Measurements from ENCODE around the gene MTCH1. TPM values are rescaled to one million over a fixed set of nuclear protein-coding genes. Genes with fewer than 3 reads are reported as not detected.

MTCH1 gene
- total and polyA plus RNA-seq, 2 of the 4 experiments (the other 2 are of a cell fraction): 215 to 263 TPM

- POLR2A ChIA-PET (ENCODE audit: unreplicated experiment): no interaction called here
- dilution Hi-C loops (cut with HindIII; ENCODE audit: low sequenced_read_pairs, unreplicated experiment): no loop called here
- BruUV-seq (replicated peaks): no TSS peak
Observed at GRCh38 chr6:37020381-37020780, 34.4 kb upstream of the MTCH1 start.

More at GRCh38 chr6:37020381-37020780, 34.4 kb upstream of the MTCH1 start:
- Histone ChIP-seq H3K79me1 (ENCODE audit: low read depth in 1 of 2, low read length in 2 of 2) (no peaks in the 10 kb centered on the region), H3K9me3 (ENCODE audit: control insufficient read depth, insufficient read depth, low read length) (no peaks in the 10 kb centered on the region), H4K5ac (ENCODE audit: low read depth, low read length) (no peak overlapping the region), H3K27me3 (ENCODE audit: control insufficient read depth, insufficient read depth, low read length) (no peaks in the 10 kb centered on the region), H3K9me1 (ENCODE audit: insufficient read depth, low read length) (no peaks in the 10 kb centered on the region), H3K36me3 (ENCODE audit: control insufficient read depth, insufficient read depth, low read length) (no peaks in the 10 kb centered on the region), H3K4me3 (ENCODE audit: insufficient read depth, low read depth, low read length) (no peak overlapping the region), H2AFZ (replicated peaks; ENCODE audit: low read length, poor library complexity) (no peak overlapping the region), H3K56ac (ENCODE audit: extremely low read depth, insufficient read depth, low read length) (no peak overlapping the region), H3K4me1 (ENCODE audit: control insufficient read depth, insufficient read depth, low read length) (no peaks in the 10 kb centered on the region; the same call in 1 of the 2 replicates), H4K8ac (ENCODE audit: low read depth in 2 of 2, low read length in 2 of 2) (no peak overlapping the region), H4K20me1 (ENCODE audit: insufficient read depth, low read length) (no peaks in the 10 kb centered on the region), H4K91ac (ENCODE audit: insufficient read depth, low read depth, low read length) (no peak overlapping the region), H2BK5ac (ENCODE audit: low read depth, low read length, poor library complexity, severe bottlenecking) (no peak overlapping the region), H3K18ac (ENCODE audit: low read depth, low read length) (no peak overlapping the region), H2BK15ac (ENCODE audit: low read depth, low read length) (no peak overlapping the region), H3K4ac (ENCODE audit: low read depth, low read length) (no peak overlapping the region), H2AK5ac (ENCODE audit: low read depth, low read length) (no peak overlapping the region), H3K4me2 (ENCODE audit: low read depth, low read length) (no peak overlapping the region), H2AK9ac (replicated peaks; ENCODE audit: low read depth, low read length, poor library complexity) (no peak overlapping the region), H3K23ac (ENCODE audit: low read depth, low read length) (no peak overlapping the region), H3K9ac (ENCODE audit: low read depth, low read length) (no peak overlapping the region), H3K14ac (replicated peaks; ENCODE audit: low read depth, low read length) (no peak overlapping the region), H2BK20ac (ENCODE audit: low read depth, low read length) (no peak overlapping the region), H3K27ac (ENCODE audit: insufficient read depth, low read length) (no peak overlapping the region), H2BK120ac (ENCODE audit: low read depth, low read length) (no peak overlapping the region)
- no peak for ATAC-seq (ENCODE audit: low read depth)
- WGBS, 2 experiments (ENCODE audit: extremely low coverage in 2 of 2, insufficient read length in 1 of 2): 37% methylated on average over 4 of the region's 12 CpGs; no CpG with 5 or more reads in 1 of the 2 experiments
- CTCF ChIA-PET: interaction anchor here (0.5 to 3.9 kb wide), 5 partner anchors 130 to 254 kb away, joined by 3 to 28 read pairs (median 4); no protein-coding TSS in a partner anchor
- no peak for TF ChIP-seq FOS (IDR thresholded peaks at IDR 0.05; ENCODE audit: low read depth, low read length)
- no peak for TF ChIP-seq RFX5 (IDR thresholded peaks at IDR 0.05; ENCODE audit: low read depth, low read length)
- no peak for TF ChIP-seq MAZ (IDR thresholded peaks at IDR 0.05; ENCODE audit: borderline replicate concordance, low read depth, low read length)
- TF ChIP-seq, protein P1, sequence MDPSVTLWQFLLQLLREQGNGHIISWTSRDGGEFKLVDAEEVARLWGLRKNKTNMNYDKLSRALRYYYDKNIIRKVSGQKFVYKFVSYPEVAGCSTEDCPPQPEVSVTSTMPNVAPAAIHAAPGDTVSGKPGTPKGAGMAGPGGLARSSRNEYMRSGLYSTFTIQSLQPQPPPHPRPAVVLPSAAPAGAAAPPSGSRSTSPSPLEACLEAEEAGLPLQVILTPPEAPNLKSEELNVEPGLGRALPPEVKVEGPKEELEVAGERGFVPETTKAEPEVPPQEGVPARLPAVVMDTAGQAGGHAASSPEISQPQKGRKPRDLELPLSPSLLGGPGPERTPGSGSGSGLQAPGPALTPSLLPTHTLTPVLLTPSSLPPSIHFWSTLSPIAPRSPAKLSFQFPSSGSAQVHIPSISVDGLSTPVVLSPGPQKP (IDR thresholded peaks at IDR 0.05; ENCODE audit: borderline replicate concordance, low read depth, low read length): no peak
- TF ChIP-seq CTCF (conservative IDR thresholded peaks at IDR 0.05; ENCODE audit: low read depth, low read length): no peak
- in situ Hi-C loops (cut with MboI; ENCODE audit: low sequenced_read_pairs) (loop anchor here (5.0 kb wide), 1 partner anchor 192 kb away; no protein-coding TSS in a partner anchor), intact Hi-C loops (cut with micrococcal nuclease) (no loop called here)
- no peak for DNase-seq

All from IMR-90 (cell line).